IMR-90 (cell line): Measurements from ENCODE around the gene ENDOV. TPM values are rescaled to one million over a fixed set of nuclear protein-coding genes. Genes with fewer than 3 reads are reported as not detected.
A peak's percentile ranks its signal among the peaks of the same experiment; 100 is the strongest.

Experiments used
- ATAC-seq: fragments of 200-7000 bp; cut with Tn5 transposase; 2 replicates; pipeline ENCODE4 v1.9.1; 2020; ENCODE audit warnings: low read depth, mild to moderate bottlenecking, moderate library complexity
- BruUV-seq: library from RNA; stranded (reverse); fragments of 400-500 nt; replicated peaks from 2 replicates; lab custom pipeline; 2021; lab: Mats Ljungman, UMichigan
- CTCF ChIA-PET: fragments of 300-600 bp; formaldehyde crosslinking; extraction: SDS; loops from one replicate; lab custom pipeline; 2021; ENCODE audit warnings: antibody characterized with exemption; lab: Yijun Ruan, JAX
- POLR2A ChIA-PET: fragments of 300-600 bp; sonication (Branson Sonifier 250); formaldehyde crosslinking; loops from one replicate; lab custom pipeline; 2022; ENCODE audit warnings: antibody characterized with exemption; ENCODE audit not compliant: unreplicated experiment; lab: Charles Lee
- DNase-seq: peaks from one replicate; pipeline ENCODE4 v3.0.0; 2013
- H2AFZ ChIP-seq: replicated peaks from 2 replicates; pipeline ENCODE3; 2013; ENCODE audit warnings: low read length, mild to moderate bottlenecking; ENCODE audit not compliant: poor library complexity
- H2AK5ac ChIP-seq: 2 replicates; pipeline ENCODE4 v1.6.1; 2013; ENCODE audit warnings: low read depth, low read length, inconsistent platforms
- H2AK9ac ChIP-seq: replicated peaks from 2 replicates; pipeline ENCODE3; 2013; ENCODE audit warnings: mild to moderate bottlenecking, low read depth, low read length, moderate library complexity; ENCODE audit not compliant: poor library complexity
- H2BK120ac ChIP-seq: 2 replicates; pipeline ENCODE4 v1.6.1; 2013; ENCODE audit warnings: low read depth, low read length, inconsistent platforms
- H2BK15ac ChIP-seq: 3 replicates; pipeline ENCODE4 v1.6.1; 2013; ENCODE audit warnings: low read depth, low read length, inconsistent platforms
- H2BK20ac ChIP-seq: 2 replicates; pipeline ENCODE4 v1.6.1; 2013; ENCODE audit warnings: low read depth, mild to moderate bottlenecking, inconsistent platforms, low read length, moderate library complexity
- H2BK5ac ChIP-seq: 2 replicates; pipeline ENCODE4 v1.6.1; 2013; ENCODE audit warnings: mild to moderate bottlenecking, low read depth, low read length, inconsistent platforms; ENCODE audit not compliant: poor library complexity, severe bottlenecking
- H3K14ac ChIP-seq: replicated peaks from 2 replicates; pipeline ENCODE4 v1.6.1; 2013; ENCODE audit warnings: low read depth, low read length, inconsistent platforms
- H3K18ac ChIP-seq: 2 replicates; pipeline ENCODE4 v1.6.1; 2013; ENCODE audit warnings: low read depth, low read length, control low read depth
- H3K23ac ChIP-seq: 2 replicates; pipeline ENCODE4 v1.6.1; 2013; ENCODE audit warnings: low read depth, low read length, inconsistent platforms
- H3K27ac ChIP-seq: 2 replicates; pipeline ENCODE4 v1.5.1; 2013; ENCODE audit warnings: mild to moderate bottlenecking, control low read depth, low read length; ENCODE audit not compliant: insufficient read depth
- H3K27me3 ChIP-seq: 2 replicates; pipeline ENCODE4 v1.6.1; 2013; ENCODE audit warnings: low read length; ENCODE audit not compliant: control insufficient read depth, insufficient read depth
- H3K36me3 ChIP-seq: 2 replicates; pipeline ENCODE4 v1.6.1; 2013; ENCODE audit warnings: low read length, mixed read lengths; ENCODE audit not compliant: control insufficient read depth, insufficient read depth
- H3K4ac ChIP-seq: 2 replicates; pipeline ENCODE4 v1.6.1; 2013; ENCODE audit warnings: low read depth, low read length, inconsistent platforms
- H3K4me1 ChIP-seq: 2 replicates; pipeline ENCODE4 v1.6.1; 2013; ENCODE audit warnings: low read length, mixed read lengths; ENCODE audit not compliant: control insufficient read depth, insufficient read depth
- H3K4me2 ChIP-seq: 2 replicates; pipeline ENCODE4 v1.6.1; 2013; ENCODE audit warnings: low read depth, mild to moderate bottlenecking, control low read depth, low read length, moderate library complexity
- H3K4me3 ChIP-seq: 2 replicates; pipeline ENCODE4 v1.5.1; 2013; ENCODE audit warnings: low read depth, mild to moderate bottlenecking, control low read depth, low read length, moderate library complexity; ENCODE audit not compliant: insufficient read depth
- H3K56ac ChIP-seq: 2 replicates; pipeline ENCODE4 v1.6.1; 2013; ENCODE audit warnings: low read length, inconsistent platforms; ENCODE audit not compliant: insufficient read depth; ENCODE audit errors: extremely low read depth
- H3K79me1 ChIP-seq, 2 experiments: 2 replicates each; pipeline ENCODE4 v1.6.1; 2013; ENCODE audit warnings: low read length in 2 of 2, inconsistent platforms in 1 of 2, low read depth in 1 of 2
- H3K9ac ChIP-seq: 2 replicates; pipeline ENCODE4 v1.6.1; 2013; ENCODE audit warnings: low read depth, low read length, control low read depth
- H3K9me1 ChIP-seq: 2 replicates; pipeline ENCODE4 v1.6.1; 2013; ENCODE audit warnings: low read length, inconsistent platforms; ENCODE audit not compliant: insufficient read depth
- H3K9me3 ChIP-seq: 2 replicates; pipeline ENCODE4 v1.6.1; 2013; ENCODE audit warnings: low read length; ENCODE audit not compliant: control insufficient read depth, insufficient read depth
- H4K20me1 ChIP-seq: 2 replicates; pipeline ENCODE4 v1.6.1; 2013; ENCODE audit warnings: low read length, inconsistent platforms; ENCODE audit not compliant: insufficient read depth
- H4K5ac ChIP-seq: 2 replicates; pipeline ENCODE4 v1.6.1; 2013; ENCODE audit warnings: mild to moderate bottlenecking, low read depth, low read length, control low read depth
- H4K8ac ChIP-seq, 2 experiments: 2 replicates each; pipeline ENCODE4 v1.6.1; 2013; ENCODE audit warnings: low read depth in 2 of 2, low read length in 2 of 2, control low read depth in 1 of 2, inconsistent platforms in 1 of 2
- H4K91ac ChIP-seq: 2 replicates; pipeline ENCODE4 v1.6.1; 2013; ENCODE audit warnings: low read depth, low read length, inconsistent platforms; ENCODE audit not compliant: insufficient read depth
- BHLHE40 ChIP-seq: fragments of 150-350 bp; IDR thresholded peaks from 2 replicates; pipeline ENCODE4 v1.6.1; 2016; ENCODE audit warnings: mild to moderate bottlenecking, low read depth, low read length
- CEBPB ChIP-seq: IDR thresholded peaks from 2 replicates; pipeline ENCODE4 v1.6.1; 2012; ENCODE audit warnings: low read depth, low read length, improper control_type of control experiment
- CHD1 ChIP-seq: IDR thresholded peaks from 2 replicates; pipeline ENCODE4 v1.6.1; 2012; ENCODE audit warnings: low read depth, low read length, improper control_type of control experiment
- CTCF ChIP-seq: conservative IDR thresholded peaks from 2 replicates; pipeline ENCODE4 v1.5.1; 2012; ENCODE audit warnings: mild to moderate bottlenecking, low read depth, low read length, improper control_type of control experiment
- MAFK ChIP-seq: IDR thresholded peaks from 2 replicates; pipeline ENCODE4 v1.6.1; 2012; ENCODE audit warnings: low read depth, low read length, improper control_type of control experiment
- MAZ ChIP-seq: IDR thresholded peaks from 2 replicates; pipeline ENCODE4 v1.6.1; 2012; ENCODE audit warnings: low read depth, mild to moderate bottlenecking, low read length, improper control_type of control experiment, moderate library complexity, borderline replicate concordance
- MXI1 ChIP-seq: IDR thresholded peaks from 2 replicates; pipeline ENCODE4 v1.6.1; 2012; ENCODE audit warnings: low read depth, mild to moderate bottlenecking, low read length, moderate library complexity, borderline replicate concordance
- RFX5 ChIP-seq: IDR thresholded peaks from 2 replicates; pipeline ENCODE4 v1.8.0; 2012; ENCODE audit warnings: low read depth, mild to moderate bottlenecking, low read length, moderate library complexity
- USF2 ChIP-seq: fragments of 150-350 bp; IDR thresholded peaks from 2 replicates; pipeline ENCODE4 v1.6.1; 2017; ENCODE audit warnings: mild to moderate bottlenecking, antibody characterized with exemption, low read length, low read depth
- WGBS, 2 experiments: methylation state at CpG; one replicate each; pipeline versions ENCODE4 v1.1.5 to v1.1.7; 2013; ENCODE audit warnings: missing lambda C conversion rate in 2 of 2; ENCODE audit not compliant: insufficient read length in 1 of 2; ENCODE audit errors: extremely low coverage in 2 of 2; 5-methylcytosine and 5-hydroxymethylcytosine counted together
- dilution Hi-C: fragments of 300-500 bp; cut with HindIII; formaldehyde crosslinking; loops from one replicate; pipeline ENCODE4 v1.14.3; 2018; ENCODE audit warnings: low sequenced_read_pairs; ENCODE audit not compliant: unreplicated experiment
- in situ Hi-C: fragments of 300-500 bp; cut with MboI; formaldehyde crosslinking; loops from 3 replicates; pipeline ENCODE4 v1.14.3; 2019; ENCODE audit warnings: low sequenced_read_pairs, inconsistent platforms, mixed read lengths
- intact Hi-C: fragments of 100-400 bp; cut with micrococcal nuclease; formaldehyde crosslinking; loops from 2 replicates; pipeline ENCODE4 v1.10.0; 2022
- polyA plus RNA-seq, 3 experiments: library from polyadenylated mRNA; depleted of rRNA; stranded (reverse); fragments of >200 nt; gene quantifications; 2 replicates each; pipeline ENCODE4 v1.2.3, GENCODE V29; 2012; ENCODE audit warnings: low replicate concordance in 1 of 3
- total RNA-seq: library from RNA; depleted of rRNA; stranded (reverse); fragments of >200 nt; gene quantifications from 2 replicates; pipeline ENCODE4 v1.2.3, GENCODE V29; 2012

ENDOV gene
- total and polyA plus RNA-seq, 2 of the 4 experiments (the other 2 are of a cell fraction), result 15.1 to 30.3 TPM

- DNase-seq (no peak), ATAC-seq (no peak)
- Histone ChIP-seq H3K27me3 (peaks cover 22% of the 10 kb centered on the region; the same call in 1 of the 2 replicates), H3K4ac (no peak overlapping the region), H2AK5ac (no peak overlapping the region), H2BK5ac (no peak overlapping the region), H3K56ac (no peak overlapping the region), H3K36me3 (peaks cover 2% of the 10 kb centered on the region; the same call in 1 of the 2 replicates), H2AFZ (no peak overlapping the region), H4K91ac (no peak overlapping the region), H3K4me1 (no peaks in the 10 kb centered on the region), H3K79me1 (no peaks in the 10 kb centered on the region), H3K9me1 (no peaks in the 10 kb centered on the region), H2BK120ac (no peak overlapping the region), H3K27ac (no peak overlapping the region), H4K8ac (no peak overlapping the region), H3K14ac (no peak overlapping the region), H2BK20ac (no peak overlapping the region), H3K4me3 (no peak overlapping the region), H3K9me3 (no peaks in the 10 kb centered on the region), H2BK15ac (no peak overlapping the region), H3K23ac (no peak overlapping the region), H3K18ac (no peak overlapping the region), H2AK9ac (peak overlapping the region; percentile 11), H4K20me1 (peaks cover 4% of the 10 kb centered on the region; the same call in 1 of the 2 replicates), H3K4me2 (no peak overlapping the region), H3K9ac (no peak overlapping the region), H4K5ac (no peak overlapping the region)
- WGBS, 2 experiments, result 81% methylated on average over 3 of the region's 13 CpGs; no CpG with 5 or more reads in 1 of the 2 experiments
- POLR2A ChIA-PET, result no interaction called here
- BruUV-seq, result no TSS peak
- TF ChIP-seq CHD1, result no peak
- no peak for TF ChIP-seq MAZ
- no peak for TF ChIP-seq MAFK
- no peak for TF ChIP-seq MXI1
- TF ChIP-seq USF2, result no peak
- TF ChIP-seq CTCF, result no peak
- no peak for TF ChIP-seq RFX5
- no peak for TF ChIP-seq BHLHE40
- no peak for TF ChIP-seq CEBPB
- intact Hi-C loops, result no loop called here
- CTCF ChIA-PET, result no interaction called here
- dilution Hi-C loops, result no loop called here
- in situ Hi-C loops, result no loop called here
Measured at GRCh38 chr17:80463784-80464400, 48.9 kb downstream of the ENDOV start.
